Epithelial cell of esophagus (primary cell): ENCODE data around the gene RUNX1.

Experiments used
- DNase-seq: peaks from one replicate; pipeline ENCODE4 v3.0.0; 2010; ENCODE audit warnings: low read depth
- H3K4me3 ChIP-seq: 2 replicates; pipeline ENCODE4 v1.5.1; 2011; ENCODE audit warnings: mild to moderate bottlenecking, low read length, control low read depth
- TF ChIP-seq, protein P1 (sequence below): IDR thresholded peaks from 2 replicates; pipeline ENCODE4 v1.5.1; 2011; ENCODE audit warnings: low read depth, mild to moderate bottlenecking, low read length, control low read depth, inconsistent platforms; ENCODE audit not compliant: insufficient read depth; ENCODE audit errors: missing control alignments

The RUNX1 gene

DNA sequence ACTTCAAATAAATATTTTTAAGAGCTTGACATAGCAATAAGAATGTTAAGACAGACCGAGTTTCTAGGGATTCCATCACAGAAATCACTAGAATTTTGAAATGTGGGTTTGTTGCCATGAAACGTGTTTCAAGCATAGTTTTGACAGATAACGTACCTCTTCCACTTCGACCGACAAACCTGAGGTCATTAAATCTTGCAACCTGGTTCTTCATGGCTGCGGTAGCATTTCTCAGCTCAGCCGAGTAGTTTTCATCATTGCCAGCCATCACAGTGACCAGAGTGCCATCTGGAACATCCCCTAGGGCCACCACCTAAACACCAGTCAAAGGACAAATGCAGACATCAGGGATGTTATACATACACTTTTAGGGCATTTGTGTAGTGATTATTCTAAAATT, 168.7 kb downstream of the RUNX1 start:
- DNase-seq = no peak
- TF ChIP-seq, protein P1, sequence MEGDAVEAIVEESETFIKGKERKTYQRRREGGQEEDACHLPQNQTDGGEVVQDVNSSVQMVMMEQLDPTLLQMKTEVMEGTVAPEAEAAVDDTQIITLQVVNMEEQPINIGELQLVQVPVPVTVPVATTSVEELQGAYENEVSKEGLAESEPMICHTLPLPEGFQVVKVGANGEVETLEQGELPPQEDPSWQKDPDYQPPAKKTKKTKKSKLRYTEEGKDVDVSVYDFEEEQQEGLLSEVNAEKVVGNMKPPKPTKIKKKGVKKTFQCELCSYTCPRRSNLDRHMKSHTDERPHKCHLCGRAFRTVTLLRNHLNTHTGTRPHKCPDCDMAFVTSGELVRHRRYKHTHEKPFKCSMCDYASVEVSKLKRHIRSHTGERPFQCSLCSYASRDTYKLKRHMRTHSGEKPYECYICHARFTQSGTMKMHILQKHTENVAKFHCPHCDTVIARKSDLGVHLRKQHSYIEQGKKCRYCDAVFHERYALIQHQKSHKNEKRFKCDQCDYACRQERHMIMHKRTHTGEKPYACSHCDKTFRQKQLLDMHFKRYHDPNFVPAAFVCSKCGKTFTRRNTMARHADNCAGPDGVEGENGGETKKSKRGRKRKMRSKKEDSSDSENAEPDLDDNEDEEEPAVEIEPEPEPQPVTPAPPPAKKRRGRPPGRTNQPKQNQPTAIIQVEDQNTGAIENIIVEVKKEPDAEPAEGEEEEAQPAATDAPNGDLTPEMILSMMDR = no peak
- no peak overlapping the region for H3K4me3 ChIP-seq

DNA sequence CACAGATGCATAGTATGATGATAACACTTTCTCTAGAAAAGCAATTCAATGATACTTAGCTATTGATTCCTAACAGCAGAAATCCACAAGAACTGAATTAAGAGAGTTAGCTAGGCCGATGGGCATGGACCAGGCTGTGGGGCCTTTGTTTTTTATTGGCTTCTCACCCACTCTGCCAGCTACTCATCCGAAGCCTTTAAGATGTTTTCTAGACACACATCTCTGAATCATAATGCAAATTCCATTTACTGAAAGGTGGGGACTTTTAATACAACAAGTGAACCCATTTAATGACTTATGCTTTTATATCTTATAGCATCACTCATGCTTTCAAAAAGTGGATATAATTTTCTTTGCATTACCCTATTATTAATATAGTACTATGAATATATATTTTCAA, 170.2 kb downstream of the RUNX1 start:
- no peak overlapping the region for H3K4me3 ChIP-seq
- TF ChIP-seq, protein P1 = no peak
- DNase-seq = peak; percentile 40

DNA sequence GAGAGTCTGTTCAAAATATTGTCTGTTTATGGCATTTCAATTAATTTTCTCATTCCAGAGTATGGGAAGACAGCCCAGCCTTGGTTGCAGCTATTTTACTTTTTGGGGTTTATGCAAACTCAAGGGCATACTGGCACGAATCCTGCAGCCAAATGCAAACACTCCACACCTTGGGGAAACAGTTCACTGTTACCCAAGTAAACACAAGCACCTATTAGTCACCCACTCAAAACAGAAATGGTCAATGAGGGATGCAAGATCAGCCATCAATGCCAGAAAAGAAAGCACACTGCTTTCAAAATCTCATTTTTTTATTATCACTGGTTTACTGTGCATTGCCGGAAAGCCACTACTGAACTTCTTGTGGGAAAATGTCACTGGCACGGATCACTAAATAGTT, 170.6 kb downstream of the RUNX1 start:
- TF ChIP-seq, protein P1 = no peak
- no peak overlapping the region for H3K4me3 ChIP-seq
- DNase-seq = peak; percentile 68

DNA sequence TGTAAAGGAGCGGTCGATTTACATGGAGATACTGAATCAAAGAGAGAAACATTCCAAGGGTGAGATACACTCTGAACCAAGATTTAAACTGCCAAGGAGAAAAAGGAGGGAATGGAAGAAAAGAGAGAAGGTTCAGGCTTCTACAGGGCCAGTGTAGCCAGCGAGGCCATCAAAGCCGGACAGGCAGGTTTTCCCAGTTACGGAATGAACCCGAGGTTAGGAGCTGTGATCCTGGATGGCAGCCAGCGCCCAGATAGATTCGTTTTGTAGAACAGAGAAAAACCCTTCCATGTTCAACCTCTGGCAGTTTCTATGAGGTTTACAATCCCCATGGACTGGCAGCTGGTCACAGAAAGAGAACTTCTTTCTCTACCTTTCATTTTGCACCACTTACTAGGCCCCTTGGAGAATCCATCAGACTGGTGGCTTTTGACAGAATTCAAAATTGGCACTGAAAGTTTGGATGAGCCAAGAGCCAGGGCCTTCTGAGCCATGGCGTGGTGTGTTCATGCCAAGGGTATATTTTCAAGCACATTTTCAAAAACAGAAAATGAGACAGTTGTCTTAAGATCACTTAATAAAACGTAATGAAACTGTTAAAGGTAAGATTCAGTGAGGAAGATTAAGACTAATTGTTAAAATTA, 171.5 kb downstream of the RUNX1 start:
- H3K4me3 ChIP-seq = no peak overlapping the region

DNA sequence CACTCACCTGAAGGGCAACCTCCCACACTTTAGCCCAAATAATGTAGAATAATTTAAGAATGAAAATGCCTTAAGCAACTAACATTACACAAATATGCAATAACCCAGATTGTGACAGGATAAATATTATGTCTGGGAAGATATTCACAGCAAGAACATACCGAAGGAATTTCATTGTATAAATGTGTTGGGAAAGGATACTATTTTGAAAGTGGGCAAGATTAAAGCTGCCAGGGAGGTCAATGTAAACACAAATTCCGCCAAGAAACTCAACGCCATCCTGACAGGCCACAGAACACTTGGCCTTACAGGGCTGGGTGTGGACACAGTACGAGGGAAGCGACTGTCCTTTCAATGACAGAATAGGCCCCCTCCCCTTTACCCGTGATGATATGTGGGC, 173.3 kb downstream of the RUNX1 start:
- no peak overlapping the region for H3K4me3 ChIP-seq
- TF ChIP-seq, protein P1 = no peak
- no peak for DNase-seq

More for the DNA sequence above, 171.5 kb downstream of the RUNX1 start:
- DNase-seq = peak; percentile 77
- TF ChIP-seq, protein P1 = no peak

DNA sequence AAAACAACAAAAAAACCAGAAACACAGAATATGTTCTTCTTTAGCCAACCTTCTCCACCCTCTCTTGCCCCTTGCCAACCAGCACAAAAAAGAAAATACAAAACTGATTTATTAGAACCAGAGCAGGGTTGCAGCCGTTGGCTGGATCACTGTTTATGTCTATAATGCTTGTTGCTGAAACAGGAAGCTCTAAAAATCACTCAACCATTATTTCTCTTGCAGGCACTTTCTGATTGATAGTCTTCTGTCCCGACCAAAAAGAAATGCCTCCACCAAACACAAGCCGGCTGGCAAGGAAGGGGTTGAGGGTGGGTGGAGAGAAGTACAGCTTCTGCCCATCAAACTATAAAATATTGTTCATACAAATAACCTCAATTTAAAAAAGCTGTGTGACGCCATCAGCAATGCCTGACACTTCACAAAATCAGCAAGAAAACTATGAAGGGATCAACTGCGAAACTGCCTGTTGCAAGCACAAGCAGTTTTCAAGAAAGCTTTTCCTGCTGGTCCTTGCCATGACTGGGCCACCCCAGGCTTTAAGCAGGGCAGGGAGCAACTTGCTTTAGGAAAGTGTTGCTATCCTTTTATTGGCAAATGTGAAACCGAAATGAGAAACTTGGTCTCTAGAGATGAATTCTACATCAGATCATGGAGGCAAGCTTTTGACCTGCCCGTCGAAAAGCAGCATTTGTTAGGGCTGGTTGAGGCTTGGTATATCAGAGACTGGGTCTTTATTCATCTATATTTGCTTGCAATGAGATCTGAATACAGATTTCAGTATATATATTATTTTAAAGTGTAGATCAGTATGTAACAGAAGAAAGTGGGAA, 174.2 kb downstream of the RUNX1 start:
- DNase-seq = no peak
- TF ChIP-seq, protein P1 = no peak
- H3K4me3 ChIP-seq = no peak overlapping the region
